Ovary (tissue), 10 donors: ENCODE results near the gene PCYT1A. TPM values are rescaled to one million over a fixed set of nuclear protein-coding genes. Genes with fewer than 3 reads are reported as not detected.

Experiments used
- DNase-seq, 5 donors: peaks; one replicate each; pipeline ENCODE4 v3.0.0-alpha.2; 2019 to 2020
- H3K27ac ChIP-seq, 2 donors: fragments of 200-600 bp; one replicate each; pipeline versions ENCODE4 v1.5.1 to v1.8.0; 2019 to 2022
- H3K27me3 ChIP-seq: fragments of 200-600 bp; one replicate; pipeline ENCODE4 v1.8.0; 2022
- H3K36me3 ChIP-seq: fragments of 200-600 bp; sonication (generic); one replicate; pipeline ENCODE4 v1.5.1; 2019
- H3K4me1 ChIP-seq: one replicate; pipeline ENCODE4 v1.8.1; 2013; ENCODE audit warnings: mild to moderate bottlenecking, moderate library complexity; ENCODE audit not compliant: insufficient read depth
- H3K4me3 ChIP-seq: fragments of 200-600 bp; sonication (generic); one replicate; pipeline ENCODE4 v1.5.1; 2017
- H3K9me3 ChIP-seq, 2 donors: fragments of 200-600 bp in 1 of 2; sonication (generic) in 1 of 2; one replicate each; pipeline versions ENCODE4 v1.5.1 to v1.8.1; 2013 to 2019; ENCODE audit warnings: mild to moderate bottlenecking in 1 of 2, moderate library complexity in 1 of 2
- CTCF ChIP-seq, 3 donors: fragments of 450-650 bp in 2 of 3; fragments of 200-600 bp in 1 of 3; IDR thresholded peaks; one replicate each; pipeline versions ENCODE4 v1.5.1 to v1.8.0; 2016 to 2022; ENCODE audit warnings: antibody characterized with exemption in 3 of 3, mild to moderate bottlenecking in 1 of 3
- EP300 ChIP-seq: sonication (generic); formaldehyde crosslinking; IDR thresholded peaks from one replicate; pipeline ENCODE4 v1.6.1; 2017; ENCODE audit warnings: antibody characterized with exemption
- POLR2A ChIP-seq: fragments of 450-650 bp; IDR thresholded peaks from one replicate; pipeline ENCODE4 v1.6.1; 2017; ENCODE audit warnings: antibody characterized with exemption, mild to moderate bottlenecking, moderate library complexity
- WGBS, 3 donors: extraction: QIAGEN DNeasy Blood & Tissue Kit in 1 of 3; methylation state at CpG; one replicate each; pipeline versions ENCODE4 v1.1.5 to v1.1.7; 2013 to 2017; 5-methylcytosine and 5-hydroxymethylcytosine counted together
- intact Hi-C, 4 donors: fragments of 100-400 bp; cut with DNase I; formaldehyde crosslinking; loops; one replicate each; pipeline versions ENCODE4 v1.11.0 to v1.15.1; 2022 to 2023
- long read RNA-seq, 3 donors: library from polyadenylated mRNA in 2 of 3; unstranded in 2 of 3; transcript quantifications; one replicate each; pipeline ENCODE4 v2.0.0 and lab custom pipeline, GENCODE V29; 2021 to 2026
- polyA plus RNA-seq, 2 donors: library from polyadenylated mRNA; stranded (reverse); fragments of 200-250 nt in 1 of 2; fragments of 350-450 nt in 1 of 2; fragmentation: Illumina TruSeq in 1 of 2; extraction: RNeasy Lipid Tissue Mini Kit (QIAGEN cat#74804) in 1 of 2; gene quantifications; one replicate each; pipeline ENCODE4 v1.2.3, GENCODE V29; 2013 to 2014
- total RNA-seq, 7 donors: library from RNA; depleted of rRNA in 2 of 7; stranded (reverse); fragments of >200 nt in 2 of 7; fragmentation: NEBNext Ultra II Directional in 3 of 7; extraction: Animal tissue kit (Norgen Biotek cat#: 25700) in 3 of 7; gene quantifications; one replicate each; pipeline versions ENCODE4 v1.1.0 to v1.2.4, GENCODE V29; 2016 to 2023
- donor health status: DM: no; HTN: no; CAD: no; lungs with moderate emphysema.
- donor health status: DM: no; HTN: no; CAD: no.
- donor health status: Bipolar disorder and iron deficiency.
- donor health status: DM: yes; HTN: yes; CAD: no.
- donor health status: DM: no; HTN: no; CAD: no.
- donor health status: DM: yes; HTN: yes; CAD: no.

Gene PCYT1A
- total RNA-seq (10 to 100 TPM; 21.6 to 52.2 (median 33.7) TPM), polyA plus RNA-seq (10 to 100 TPM; 16.3 to 58.1 TPM)
- long read RNA-seq, donor 1, transcript PCYT1A-206 (9 exons, 1,482 nt): major isoform, 13 of 52 reads
- long read RNA-seq, donor 1, partial matches to known transcripts: 6 of 52 reads
- long read RNA-seq, donor 1, other reads (novel, unspliced or antisense): 32 of 52 reads
- long read RNA-seq, donor 2, partial matches to known transcripts: 5 of 10 reads
- long read RNA-seq, donor 2, other reads (novel, unspliced or antisense): 0 of 10 reads
- long read RNA-seq, donor 3, transcript PCYT1A-206 (9 exons, 1,482 nt): major isoform, 18 of 71 reads
- long read RNA-seq, donor 3, partial matches to known transcripts: 5 of 71 reads
- long read RNA-seq, donor 3, other reads (novel, unspliced or antisense): 47 of 71 reads

- TF ChIP-seq POLR2A (peak; percentile 44), CTCF (IDR thresholded peaks at IDR 0.05) (no peak)
- Histone ChIP-seq H3K27me3 (no peaks in the 10 kb centered on the region), H3K4me1 (peaks cover 6% of the 10 kb centered on the region), H3K36me3 (no peaks in the 10 kb centered on the region), H3K27ac (peak within 1 kb of the TSS; percentile 63 to 84), H3K4me3 (peak within 1 kb of the TSS; percentile 59), H3K9me3 (no peaks in the 10 kb centered on the region)
- intact Hi-C loops: no loop called here
- DNase-seq: peak; percentile 82 to 89 (median 85)
- 0 to 1% (median 0%) methylated on average over 43 to 55 of the region's 55 CpGs for WGBS, 3 donors
Measured at GRCh38 chr3:196287440-196288140, at the start of gene PCYT1A. Gene PCYT1A, minus strand, starts transcription at chr3:196287726. Its CDS starts 17,195 bp downstream, at chr3:196270531.

- H3K27ac ChIP-seq: no peak overlapping the region
- intact Hi-C loops: no loop called here
- no peaks in the 10 kb centered on the region for H3K36me3 ChIP-seq
- no peaks in the 10 kb centered on the region for H3K27me3 ChIP-seq
- no peaks in the 10 kb centered on the region for H3K4me1 ChIP-seq
- no peak overlapping the region for H3K4me3 ChIP-seq
- no peak for DNase-seq
- no peaks in the 10 kb centered on the region for H3K9me3 ChIP-seq
- TF ChIP-seq CTCF (IDR thresholded peaks at IDR 0.05): no peak
- TF ChIP-seq POLR2A: no peak
- no peak for TF ChIP-seq EP300
- 78 to 85% (median 79%) methylated on average over 17 of the region's 17 CpGs for WGBS, 3 donors
Measured at GRCh38 chr3:196336319-196337145, 49.0 kb upstream of the PCYT1A start.

- no peaks in the 10 kb centered on the region for H3K27me3 ChIP-seq
- H3K9me3 ChIP-seq: no peaks in the 10 kb centered on the region
- no peaks in the 10 kb centered on the region for H3K4me1 ChIP-seq
- H3K4me3 ChIP-seq: no peak overlapping the region
- TF ChIP-seq CTCF (IDR thresholded peaks at IDR 0.05): no peak
- TF ChIP-seq POLR2A: no peak
- TF ChIP-seq EP300: no peak
- 58 to 65% (median 65%) methylated on average over 12 of the region's 12 CpGs for WGBS, 3 donors
- H3K36me3 ChIP-seq: no peaks in the 10 kb centered on the region
- intact Hi-C loops: no loop called here
- DNase-seq: no peak
- H3K27ac ChIP-seq: no peak overlapping the region
Measured at GRCh38 chr3:196335503-196335948, 48.0 kb upstream of the PCYT1A start.

- Histone ChIP-seq H3K4me1 (no peaks in the 10 kb centered on the region), H3K27me3 (no peaks in the 10 kb centered on the region), H3K27ac (no peak overlapping the region), H3K36me3 (no peaks in the 10 kb centered on the region), H3K4me3 (no peak overlapping the region), H3K9me3 (no peaks in the 10 kb centered on the region)
- intact Hi-C loops: no loop called here
- 30 to 44% methylated on average over 1 of the region's 1 CpG; no CpG with 5 or more reads in 1 of the 3 donors for WGBS, 3 donors
- DNase-seq: no peak
- TF ChIP-seq POLR2A (no peak), EP300 (no peak), CTCF (IDR thresholded peaks at IDR 0.05) (no peak)
Measured at GRCh38 chr3:196334982-196335381, 47.5 kb upstream of the PCYT1A start.
